Measurements from ENCODE around the gene PITX3.
"Not testable (repeated sequence)": the region's sequence is repeated elsewhere in the genome, so short reads cannot be mapped to it uniquely, and the experiment has no call there.

Gene PITX3

GRCh38 chr10:102255404-102255803 lies 14.1 kb upstream of the PITX3 start:
- no peak for DNase-seq

GRCh38 chr10:102254426-102254825 lies 13.1 kb upstream of the PITX3 start:
- no peak for DNase-seq

- not testable (repeated sequence) for DNase-seq
These were observed 11.2 kb upstream of the PITX3 start for GRCh38 chr10:102252508-102252907.

GRCh38 chr10:102247734-102248133 lies 6.4 kb upstream of the PITX3 start:
- DNase-seq, result peak in 1 of 56 donors; percentile 18

GRCh38 chr10:102246261-102246660 lies 4.9 kb upstream of the PITX3 start:
- no peak for DNase-seq

- no peak for DNase-seq
These were observed 4.6 kb upstream of the PITX3 start for GRCh38 chr10:102245932-102246251.

GRCh38 chr10:102245082-102245931 lies 4.0 kb upstream of the PITX3 start, which contains the start of gene GBF1:
TSS of gene GBF1 (plus strand) at chr10:102245532. CDS start at chr10:102258939, 13,407 bp downstream.
- peak; percentile 79 to 100 (median 95) for DNase-seq

- no peak for DNase-seq
These were observed 2.0 kb upstream of the PITX3 start for GRCh38 chr10:102243309-102243708.

- DNase-seq, result no peak
These were observed 790 bp upstream of the PITX3 start for GRCh38 chr10:102242118-102242485.

GRCh38 chr10:102241032-102241443 lies 274 bp downstream of the PITX3 start:
- DNase-seq, result peak in 1 of 56 donors; percentile 18

- peak in 1 of 56 donors; percentile 13 for DNase-seq
These were observed 763 bp downstream of the PITX3 start for GRCh38 chr10:102240467-102241031.

- DNase-seq, result no peak
These were observed 3.5 kb downstream of the PITX3 start for GRCh38 chr10:102237711-102238252.

GRCh38 chr10:102236006-102236405 lies 5.3 kb downstream of the PITX3 start:
- no peak for DNase-seq

- no peak for DNase-seq
These were observed 5.8 kb downstream of the PITX3 start for GRCh38 chr10:102235598-102235920.

GRCh38 chr10:102234888-102235597 lies 6.3 kb downstream of the PITX3 start:
- no peak for DNase-seq

GRCh38 chr10:102233997-102234396 lies 7.3 kb downstream of the PITX3 start:
- no peak for DNase-seq

GRCh38 chr10:102231357-102232318 lies 9.7 kb downstream of the PITX3 start:
- peak in 1 of 56 donors; percentile 18 for DNase-seq

GRCh38 chr10:102230861-102231356 lies 10.4 kb downstream of the PITX3 start:
- DNase-seq, result peak in 1 of 56 donors; percentile 11

GRCh38 chr10:102230264-102230860 lies 10.9 kb downstream of the PITX3 start:
- DNase-seq, result peak in 1 of 56 donors; percentile 23

- DNase-seq, result peak in 54 of 56 donors; percentile 7 to 87 (median 59)
These were observed 11.5 kb downstream of the PITX3 start for GRCh38 chr10:102229810-102230263.

Measured in nucleus accumbens (tissue), 56 donors.